HG02938 (cell line): ENCODE results near the gene SLC35F3.
"Not testable (repeated sequence)": the region's sequence is repeated elsewhere in the genome, so short reads cannot be mapped to it uniquely, and the experiment has no call there.

Experiments used
- ATAC-seq: cut with Tn5 transposase; IDR thresholded peaks from one replicate; pipeline ENCODE4 v1.9.1; 2021; ENCODE audit warnings: mild to moderate bottlenecking, moderate library complexity; ENCODE audit not compliant: unreplicated experiment

Gene SLC35F3

GRCh38 chr1:234277161-234277868 lies 372.8 kb downstream of the SLC35F3 start:
- no peak for ATAC-seq

DNA sequence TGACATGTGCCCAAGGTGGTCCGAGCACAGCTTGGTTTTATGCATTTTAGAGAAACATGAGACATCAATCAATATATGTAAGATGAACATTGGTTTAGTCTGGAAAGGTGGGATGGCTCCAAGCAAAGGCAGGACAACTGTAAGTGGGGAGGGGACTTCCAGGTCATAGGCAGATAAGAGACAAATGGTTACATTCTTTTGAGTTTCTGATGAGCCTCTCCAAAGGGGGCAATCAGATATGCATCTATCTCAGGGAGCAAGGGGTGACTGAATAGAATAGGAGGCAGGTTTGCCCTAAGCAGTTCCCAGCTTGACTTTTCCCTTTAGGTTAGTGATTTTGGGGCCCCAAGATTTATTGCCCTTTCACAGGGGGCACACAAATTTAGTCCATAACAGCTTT lies 374.5 kb downstream of the SLC35F3 start:
- ATAC-seq = no peak

DNA sequence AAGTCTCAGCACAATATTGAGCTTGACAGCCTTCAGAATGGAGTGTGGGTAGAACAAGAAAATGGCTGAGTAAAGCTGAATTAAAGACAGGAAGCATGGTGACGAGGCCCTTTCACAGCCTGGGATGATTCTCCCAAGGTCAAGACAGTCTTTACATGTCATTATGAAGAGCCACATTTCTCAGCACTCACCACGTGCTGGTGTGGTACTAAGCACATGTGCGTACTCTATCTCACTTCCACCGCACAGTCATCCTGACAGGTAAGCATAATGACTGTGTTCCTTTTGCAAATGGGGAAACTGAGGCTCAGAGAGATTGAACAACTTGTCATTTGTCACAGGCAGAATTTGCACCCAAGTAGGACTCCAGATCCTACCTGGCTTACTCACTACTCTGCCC lies 376.0 kb downstream of the SLC35F3 start:
- no peak for ATAC-seq

DNA sequence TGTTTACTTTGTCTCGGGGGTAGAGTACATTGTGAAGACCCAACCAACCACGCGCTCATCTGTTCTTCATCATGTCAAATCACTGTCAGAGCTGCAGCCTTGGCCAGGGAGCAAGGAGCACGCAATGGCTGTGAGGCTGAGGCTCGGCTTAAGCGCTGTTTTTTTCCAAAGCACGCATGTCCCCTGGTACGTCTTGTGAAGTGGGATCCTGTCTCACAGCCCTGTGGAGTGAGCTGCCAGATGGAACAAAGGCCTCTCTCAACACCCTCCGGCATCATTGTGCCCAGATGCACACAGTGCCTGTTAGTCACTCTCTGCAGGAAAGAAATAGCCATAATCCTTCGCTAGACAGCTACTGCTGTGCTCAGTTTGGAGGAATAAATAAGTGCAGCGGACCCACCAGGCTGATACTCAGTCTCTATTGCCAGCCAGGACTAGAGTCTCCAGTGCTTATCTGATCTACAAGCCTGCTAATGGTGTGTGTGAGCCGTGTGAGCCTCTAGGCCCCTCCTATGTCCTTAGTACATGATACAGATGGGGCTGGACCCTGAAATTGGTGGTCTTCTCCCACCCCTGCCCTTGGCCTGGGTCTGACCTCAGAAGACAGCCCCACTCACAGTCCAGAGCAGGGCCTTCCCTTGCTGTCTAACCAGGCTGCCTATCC lies 377.5 kb downstream of the SLC35F3 start:
- ATAC-seq = no peak

GRCh38 chr1:234286206-234286605 lies 381.7 kb downstream of the SLC35F3 start:
- ATAC-seq = no peak

DNA sequence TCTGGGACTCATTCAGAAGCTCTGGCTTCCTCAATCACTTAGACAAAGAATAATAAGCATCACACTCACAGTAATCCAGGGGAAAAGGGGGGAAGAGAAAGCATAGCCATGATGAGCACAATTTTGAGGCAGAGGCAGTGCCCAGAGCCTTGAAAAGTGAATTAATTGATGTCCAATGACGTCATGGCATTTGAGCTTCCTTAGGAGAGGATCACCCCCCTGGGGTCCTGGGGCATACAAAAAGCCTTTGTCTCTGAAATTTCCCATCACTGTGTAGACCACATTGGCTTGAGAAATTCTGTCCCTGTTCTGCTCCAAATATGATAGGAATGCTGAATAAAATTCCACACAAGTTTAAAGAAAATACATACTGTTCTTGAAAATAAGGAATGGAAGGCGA lies 384.5 kb downstream of the SLC35F3 start:
- no peak for ATAC-seq

GRCh38 chr1:234289538-234290305 lies 385.2 kb downstream of the SLC35F3 start:
- ATAC-seq = no peak

DNA sequence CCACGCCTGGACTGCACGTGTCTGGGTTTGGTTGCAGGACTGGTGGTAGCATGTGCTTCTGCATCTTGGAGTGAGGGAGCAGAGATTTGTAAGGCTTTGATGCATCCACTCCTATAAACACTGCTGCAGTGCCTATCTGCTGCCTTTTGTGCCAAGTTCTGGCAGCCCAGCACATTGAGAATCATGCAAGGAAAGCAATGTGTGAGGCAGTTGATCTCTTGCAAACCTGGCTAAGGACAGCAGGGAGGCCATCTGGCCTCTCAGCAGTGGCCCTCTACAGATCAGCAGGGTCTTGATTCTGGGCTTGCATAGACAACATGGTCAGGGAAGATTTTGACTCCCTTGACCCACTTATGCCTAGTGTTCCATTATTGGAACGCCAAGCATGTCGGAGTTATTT lies 387.5 kb downstream of the SLC35F3 start:
- no peak for ATAC-seq

- ATAC-seq = no peak
Measured at GRCh38 chr1:234292548-234292947, 388.1 kb downstream of the SLC35F3 start.

GRCh38 chr1:234294109-234294817 lies 389.8 kb downstream of the SLC35F3 start:
- ATAC-seq = no peak

DNA sequence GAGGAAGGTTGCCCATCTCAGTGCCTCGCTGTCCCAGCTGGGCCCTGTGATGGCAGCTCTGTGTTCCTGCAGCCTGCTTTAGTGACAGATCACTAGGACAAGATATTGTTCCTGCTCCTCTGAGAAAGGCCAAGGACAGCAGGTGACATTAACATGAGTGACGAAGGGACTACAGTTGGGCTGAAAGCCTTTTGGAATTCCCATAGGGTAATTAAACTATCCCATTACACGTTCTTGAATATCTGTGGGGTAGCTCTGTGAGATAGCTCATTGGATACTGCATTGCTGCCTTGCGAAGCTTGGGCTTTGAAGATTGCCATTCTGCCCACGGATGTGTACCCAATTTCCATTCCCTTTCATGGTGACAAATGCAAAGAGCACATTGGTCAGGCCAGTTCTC lies 390.6 kb downstream of the SLC35F3 start:
- no peak for ATAC-seq

- no peak for ATAC-seq
Measured at GRCh38 chr1:234295626-234296025, 391.1 kb downstream of the SLC35F3 start.

GRCh38 chr1:234296496-234296895 lies 392.0 kb downstream of the SLC35F3 start:
- no peak for ATAC-seq

DNA sequence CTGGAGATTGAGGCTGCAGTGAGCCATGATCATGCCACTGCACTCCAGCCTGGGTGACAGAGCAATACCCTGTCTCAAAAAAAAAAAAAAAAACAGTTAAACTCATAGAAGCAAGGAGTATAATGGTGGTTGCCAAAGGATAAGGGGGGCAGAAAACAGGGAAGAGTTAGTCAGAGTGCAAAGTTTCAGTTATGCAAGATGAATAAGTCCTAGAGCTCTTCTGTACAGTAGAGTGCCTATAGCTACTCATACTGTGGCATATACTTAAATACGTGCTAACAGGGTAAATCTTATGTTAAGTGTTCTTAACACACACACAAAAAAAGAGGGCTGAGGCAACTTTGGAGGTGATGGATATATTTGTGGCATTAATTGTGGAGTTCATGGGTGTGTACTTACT lies 393.2 kb downstream of the SLC35F3 start:
- no peak for ATAC-seq

GRCh38 chr1:234300096-234300495 lies 395.6 kb downstream of the SLC35F3 start:
- ATAC-seq = no peak

DNA sequence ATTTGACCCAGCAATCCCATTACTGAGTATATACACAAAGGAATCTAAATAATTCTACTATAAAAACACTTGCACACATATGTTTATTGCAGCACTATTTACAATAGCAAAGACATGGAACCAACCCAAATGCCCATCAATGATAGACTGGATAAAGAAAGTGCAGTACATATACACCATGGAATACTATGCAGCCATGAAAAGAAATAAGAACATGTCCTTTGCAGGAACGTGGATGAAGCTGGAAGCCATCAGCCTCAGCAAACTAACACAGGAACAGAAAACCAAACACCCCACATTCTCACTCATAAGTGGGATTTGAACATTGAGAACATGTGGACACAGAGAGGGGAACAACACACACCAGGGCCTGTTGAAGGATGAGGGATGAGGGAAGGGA lies 397.2 kb downstream of the SLC35F3 start:
- ATAC-seq = not testable (repeated sequence)

GRCh38 chr1:234302354-234302962 lies 398.0 kb downstream of the SLC35F3 start:
- ATAC-seq = no peak

DNA sequence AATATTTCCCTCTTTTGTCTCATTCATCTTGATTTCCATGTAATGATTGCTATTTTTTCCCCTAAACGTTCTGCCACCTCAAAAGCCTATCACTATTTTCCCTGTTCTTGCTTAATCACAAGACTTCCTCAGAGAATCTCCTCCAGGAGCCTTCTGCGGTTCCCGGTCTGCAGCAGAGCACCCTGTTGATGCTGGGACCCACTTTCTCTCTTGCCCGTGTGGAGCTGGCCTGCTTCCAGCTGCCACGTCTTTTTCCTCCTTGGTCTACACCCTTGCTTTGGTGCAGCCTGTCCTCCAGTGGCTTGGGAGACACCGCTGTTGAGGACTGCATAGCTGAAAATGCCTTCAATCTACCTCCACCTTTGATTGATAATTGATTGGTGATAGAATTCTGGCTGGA lies 398.8 kb downstream of the SLC35F3 start:
- ATAC-seq = no peak

GRCh38 chr1:234307726-234308125 lies 403.2 kb downstream of the SLC35F3 start:
- no peak for ATAC-seq

DNA sequence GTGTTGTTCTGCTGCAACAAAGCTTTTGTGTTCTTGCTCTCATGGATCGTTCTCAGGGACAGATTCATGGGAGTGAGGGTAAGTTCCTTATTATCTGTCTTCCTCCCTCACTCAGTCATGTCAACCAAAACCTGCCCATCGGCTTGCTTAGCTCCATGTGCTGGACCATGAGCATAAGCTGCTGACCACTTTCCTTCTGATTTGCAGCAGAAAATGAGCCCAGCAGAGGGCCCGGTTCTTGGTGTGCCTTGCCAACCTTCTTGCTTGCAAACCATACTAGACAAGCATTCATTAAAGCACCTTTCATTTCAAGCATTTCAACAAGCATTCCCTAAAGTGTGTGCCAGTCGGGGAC lies 404.7 kb downstream of the SLC35F3 start:
- ATAC-seq = no peak
